Measurements from ENCODE around the gene SCML2.

- TF ChIP-seq, protein P1, sequence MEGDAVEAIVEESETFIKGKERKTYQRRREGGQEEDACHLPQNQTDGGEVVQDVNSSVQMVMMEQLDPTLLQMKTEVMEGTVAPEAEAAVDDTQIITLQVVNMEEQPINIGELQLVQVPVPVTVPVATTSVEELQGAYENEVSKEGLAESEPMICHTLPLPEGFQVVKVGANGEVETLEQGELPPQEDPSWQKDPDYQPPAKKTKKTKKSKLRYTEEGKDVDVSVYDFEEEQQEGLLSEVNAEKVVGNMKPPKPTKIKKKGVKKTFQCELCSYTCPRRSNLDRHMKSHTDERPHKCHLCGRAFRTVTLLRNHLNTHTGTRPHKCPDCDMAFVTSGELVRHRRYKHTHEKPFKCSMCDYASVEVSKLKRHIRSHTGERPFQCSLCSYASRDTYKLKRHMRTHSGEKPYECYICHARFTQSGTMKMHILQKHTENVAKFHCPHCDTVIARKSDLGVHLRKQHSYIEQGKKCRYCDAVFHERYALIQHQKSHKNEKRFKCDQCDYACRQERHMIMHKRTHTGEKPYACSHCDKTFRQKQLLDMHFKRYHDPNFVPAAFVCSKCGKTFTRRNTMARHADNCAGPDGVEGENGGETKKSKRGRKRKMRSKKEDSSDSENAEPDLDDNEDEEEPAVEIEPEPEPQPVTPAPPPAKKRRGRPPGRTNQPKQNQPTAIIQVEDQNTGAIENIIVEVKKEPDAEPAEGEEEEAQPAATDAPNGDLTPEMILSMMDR (IDR thresholded peaks at IDR 0.05) = no peak
- no peak for TF ChIP-seq POLR2A (IDR thresholded peaks at IDR 0.05)
These were observed 150.9 kb downstream of the SCML2 start for GRCh38 chrX:18203631-18204030.
